H9 (cell line): Measurements from ENCODE around the gene KCNH2. TPM values are rescaled to one million over a fixed set of nuclear protein-coding genes. Genes with fewer than 3 reads are reported as not detected.

Experiments
- DNase-seq: peaks from one replicate; pipeline ENCODE4 v3.0.0-alpha.2; 2017
- H2AFZ ChIP-seq: one replicate; pipeline ENCODE4 v1.6.1; 2013; ENCODE audit warnings: mild to moderate bottlenecking, low read length, control low read depth, moderate library complexity
- H2AK5ac ChIP-seq: 2 replicates; pipeline ENCODE4 v1.6.1; 2013; ENCODE audit warnings: low read length, control low read depth, mixed read lengths; ENCODE audit not compliant: insufficient read length
- H2BK120ac ChIP-seq: one replicate; pipeline ENCODE4 v1.6.1; 2013; ENCODE audit warnings: low read depth, mild to moderate bottlenecking, low read length, control low read depth, inconsistent platforms; ENCODE audit not compliant: poor library complexity, severe bottlenecking
- H2BK12ac ChIP-seq: 2 replicates; pipeline ENCODE4 v1.6.1; 2013; ENCODE audit warnings: low read length, control low read depth, mixed read lengths, low read depth; ENCODE audit not compliant: insufficient read length
- H2BK15ac ChIP-seq: 2 replicates; pipeline ENCODE4 v1.6.1; 2013; ENCODE audit warnings: low read depth, low read length, control low read depth
- H2BK20ac ChIP-seq: one replicate; pipeline ENCODE4 v1.6.1; 2013; ENCODE audit warnings: low read depth, mild to moderate bottlenecking, low read length, control low read depth, inconsistent platforms; ENCODE audit not compliant: poor library complexity, severe bottlenecking
- H2BK5ac ChIP-seq: 2 replicates; pipeline ENCODE4 v1.6.1; 2013; ENCODE audit warnings: low read length, control low read depth, mixed read lengths; ENCODE audit not compliant: insufficient read length
- H3K14ac ChIP-seq: 2 replicates; pipeline ENCODE4 v1.6.1; 2013; ENCODE audit warnings: low read length, control low read depth; ENCODE audit not compliant: insufficient read depth
- H3K18ac ChIP-seq: 2 replicates; pipeline ENCODE4 v1.6.1; 2013; ENCODE audit warnings: low read depth, mild to moderate bottlenecking, mixed read lengths, low read length, control low read depth; ENCODE audit not compliant: insufficient read length
- H3K23ac ChIP-seq: 2 replicates; pipeline ENCODE4 v1.6.1; 2013; ENCODE audit warnings: low read length, control low read depth, mixed read lengths, low read depth; ENCODE audit not compliant: insufficient read length
- H3K23me2 ChIP-seq: 2 replicates; pipeline ENCODE4 v1.6.1; 2013; ENCODE audit warnings: low read depth, mild to moderate bottlenecking, mixed read lengths, low read length, control low read depth; ENCODE audit not compliant: insufficient read length, poor library complexity, severe bottlenecking
- H3K27ac ChIP-seq: 2 replicates; pipeline ENCODE4 v1.5.1; 2013; ENCODE audit warnings: low read length, control low read depth, mixed read lengths, low read depth; ENCODE audit not compliant: insufficient read length
- H3K27me3 ChIP-seq: 2 replicates; pipeline ENCODE4 v1.6.1; 2013; ENCODE audit warnings: low read length, control low read depth, inconsistent platforms; ENCODE audit not compliant: insufficient read depth
- H3K4ac ChIP-seq: 2 replicates; pipeline ENCODE4 v1.6.1; 2013; ENCODE audit warnings: low read depth, mild to moderate bottlenecking, control low read depth, inconsistent platforms, low read length, moderate library complexity
- H3K4me1 ChIP-seq: 2 replicates; pipeline ENCODE4 v1.6.1; 2013; ENCODE audit warnings: low read length, control low read depth, inconsistent platforms; ENCODE audit not compliant: insufficient read depth
- H3K4me2 ChIP-seq: 2 replicates; pipeline ENCODE4 v1.6.1; 2013; ENCODE audit warnings: low read length, control low read depth, mixed read lengths; ENCODE audit not compliant: insufficient read length, insufficient read depth
- H3K56ac ChIP-seq: 2 replicates; pipeline ENCODE4 v1.6.1; 2013; ENCODE audit warnings: low read depth, mild to moderate bottlenecking, mixed read lengths, low read length, control low read depth; ENCODE audit not compliant: insufficient read length
- H3K79me1 ChIP-seq: 2 replicates; pipeline ENCODE4 v1.6.1; 2013; ENCODE audit warnings: low read depth, mild to moderate bottlenecking, moderate library complexity, low read length, control low read depth, inconsistent platforms; ENCODE audit not compliant: insufficient read depth, poor library complexity, severe bottlenecking
- H3K79me2 ChIP-seq: 2 replicates; pipeline ENCODE4 v1.6.1; 2013; ENCODE audit warnings: low read length, control low read depth, inconsistent platforms; ENCODE audit not compliant: insufficient read depth
- H3K9ac ChIP-seq: 2 replicates; pipeline ENCODE4 v1.6.1; 2013; ENCODE audit warnings: low read length, control low read depth, mixed read lengths; ENCODE audit not compliant: insufficient read length; ENCODE audit errors: extremely low read depth
- H3K9me3 ChIP-seq: one replicate; pipeline ENCODE4 v1.6.1; 2013; ENCODE audit warnings: low read depth, low read length, inconsistent platforms; ENCODE audit not compliant: control insufficient read depth
- H3T11ph ChIP-seq: one replicate; pipeline ENCODE4 v1.6.1; 2013; ENCODE audit warnings: mild to moderate bottlenecking, low read length, control low read depth, inconsistent platforms
- H4K20me1 ChIP-seq: one replicate; pipeline ENCODE4 v1.6.1; 2013; ENCODE audit not compliant: control insufficient read depth, insufficient read length, insufficient read depth
- H4K5ac ChIP-seq: 2 replicates; pipeline ENCODE4 v1.6.1; 2013; ENCODE audit warnings: low read depth, mild to moderate bottlenecking, mixed read lengths, low read length, control low read depth; ENCODE audit not compliant: insufficient read length
- H4K8ac ChIP-seq: replicated peaks from 2 replicates; pipeline ENCODE4 v1.6.1; 2013; ENCODE audit warnings: low read length, control low read depth, mixed read lengths, low read depth; ENCODE audit not compliant: insufficient read length
- H4K91ac ChIP-seq: 2 replicates; pipeline ENCODE4 v1.6.1; 2013; ENCODE audit warnings: low read depth, mild to moderate bottlenecking, moderate library complexity, mixed read lengths, low read length, control low read depth; ENCODE audit not compliant: insufficient read length
- H3K27ac Mint-ChIP-seq, 3 experiments: 2 replicates in 2 of 3; 3 replicates in 1 of 3; pipeline ENCODE4 v1.8.0; 2020 to 2021; ENCODE audit warnings: mixed read lengths in 3 of 3, mild to moderate bottlenecking in 1 of 3, moderate library complexity in 1 of 3
- H3K27me3 Mint-ChIP-seq: 2 replicates; pipeline ENCODE4 v1.8.0; 2021; ENCODE audit warnings: low read depth, mild to moderate bottlenecking, moderate library complexity, mixed read lengths
- H3K36me3 Mint-ChIP-seq, 3 experiments: 2 replicates in 2 of 3; 3 replicates in 1 of 3; pipeline ENCODE4 v1.8.0; 2020 to 2021; ENCODE audit warnings: low read depth in 3 of 3, mixed read lengths in 3 of 3; ENCODE audit not compliant: insufficient read depth in 1 of 3
- H3K4me1 Mint-ChIP-seq, 2 experiments: 2 replicates each; pipeline ENCODE4 v1.8.0; 2020; ENCODE audit warnings: mixed read lengths in 2 of 2
- H3K4me3 Mint-ChIP-seq, 2 experiments: 2 replicates in 1 of 2; 3 replicates in 1 of 2; pipeline ENCODE4 v1.8.0; 2020 to 2021; ENCODE audit warnings: mild to moderate bottlenecking in 2 of 2, mixed read lengths in 2 of 2, moderate library complexity in 1 of 2
- H3K9me3 Mint-ChIP-seq, 2 experiments: 2 replicates in 1 of 2; 3 replicates in 1 of 2; pipeline ENCODE4 v1.8.0; 2020; ENCODE audit warnings: mild to moderate bottlenecking in 2 of 2, mixed read lengths in 2 of 2, moderate library complexity in 1 of 2
- WGBS: extraction: QIAGEN DNeasy Blood & Tissue Kit; methylation state at CpG from one replicate; pipeline ENCODE4 v1.1.7; 2013; ENCODE audit warnings: missing lambda C conversion rate, low lambda C conversion rate, mixed read lengths; ENCODE audit not compliant: insufficient read length; ENCODE audit errors: extremely low coverage; 5-methylcytosine and 5-hydroxymethylcytosine counted together
- total RNA-seq: library from RNA; stranded (reverse); gene quantifications from 2 replicates; pipeline ENCODE4 v1.2.1, GENCODE V29; 2021
- TF ChIP-seq, protein P1 (sequence below): fragments of 200-600 bp; sonication (generic); conservative IDR thresholded peaks from 3 replicates; pipeline ENCODE4 v1.8.0; 2021; ENCODE audit warnings: antibody characterized with exemption, mild to moderate bottlenecking

Gene KCNH2
- total RNA-seq, 1 experiment from 2014 or later = 4.5 TPM

DNA sequence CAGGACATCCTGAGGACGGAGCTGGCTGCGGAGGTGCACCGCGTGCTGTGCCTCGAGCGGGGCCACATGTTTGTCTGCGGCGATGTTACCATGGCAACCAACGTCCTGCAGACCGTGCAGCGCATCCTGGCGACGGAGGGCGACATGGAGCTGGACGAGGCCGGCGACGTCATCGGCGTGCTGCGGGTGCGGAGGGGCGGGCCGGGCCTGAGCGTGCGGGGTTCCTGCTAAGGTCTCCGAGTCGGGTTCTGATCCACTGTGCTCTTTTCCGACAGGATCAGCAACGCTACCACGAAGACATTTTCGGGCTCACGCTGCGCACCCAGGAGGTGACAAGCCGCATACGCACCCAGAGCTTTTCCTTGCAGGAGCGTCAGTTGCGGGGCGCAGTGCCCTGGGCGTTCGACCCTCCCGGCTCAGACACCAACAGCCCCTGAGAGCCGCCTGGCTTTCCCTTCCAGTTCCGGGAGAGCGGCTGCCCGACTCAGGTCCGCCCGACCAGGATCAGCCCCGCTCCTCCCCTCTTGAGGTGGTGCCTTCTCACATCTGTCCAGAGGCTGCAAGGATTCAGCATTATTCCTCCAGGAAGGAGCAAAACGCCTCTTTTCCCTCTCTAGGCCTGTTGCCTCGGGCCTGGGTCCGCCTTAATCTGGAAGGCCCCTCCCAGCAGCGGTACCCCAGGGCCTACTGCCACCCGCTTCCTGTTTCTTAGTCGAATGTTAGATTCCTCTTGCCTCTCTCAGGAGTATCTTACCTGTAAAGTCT, 35.8 kb upstream of the KCNH2 start:
- Histone ChIP-seq H2BK120ac (no peak overlapping the region), H4K5ac (no peak overlapping the region), H3K79me2 (no peaks in the 10 kb centered on the region), H2BK5ac (no peak overlapping the region), H4K91ac (no peak overlapping the region), H3K4me2 (peak overlapping the region; percentile 59), H3K23ac (no peak overlapping the region), H3K4me1 (peaks cover 4% of the 10 kb centered on the region; the same call in 1 of the 2 replicates), H2BK20ac (no peak overlapping the region), H4K8ac (no peak overlapping the region), H3T11ph (no peak overlapping the region), H3K23me2 (peaks cover 7% of the 10 kb centered on the region), H3K27ac (no peak overlapping the region), H4K20me1 (no peaks in the 10 kb centered on the region), H3K56ac (no peak overlapping the region), H2AFZ (no peak overlapping the region), H2AK5ac (no peak overlapping the region), H3K79me1 (no peaks in the 10 kb centered on the region), H2BK12ac (no peak overlapping the region), H3K9ac (no peak overlapping the region), H3K18ac (peak overlapping the region; percentile 84), H3K27me3 (no peaks in the 10 kb centered on the region; the same call in 1 of the 2 replicates), H3K14ac (peak overlapping the region; percentile 80), H3K4ac (no peak overlapping the region), H3K9me3 (no peaks in the 10 kb centered on the region), H2BK15ac (no peak overlapping the region)
- peak; percentile 97 for DNase-seq
- Mint-ChIP-seq H3K4me1 (peaks cover 29 to 52% of the 10 kb centered on the region in 2 experiments), H3K27ac (peak overlapping the region in 1 of 3 experiments; percentile 18; a peak in 1 of 7 replicates), H3K36me3 (peaks cover 2 to 6% (median 6%) of the 10 kb centered on the region in 3 experiments; a peak in 6 of 7 replicates), H3K9me3 (peaks cover 0 to 3% of the 10 kb centered on the region in 2 experiments; a peak in 2 of 5 replicates), H3K27me3 (peaks cover 63% of the 10 kb centered on the region), H3K4me3 (peak overlapping the region; percentile 63 to 76)
- TF ChIP-seq, protein P1, sequence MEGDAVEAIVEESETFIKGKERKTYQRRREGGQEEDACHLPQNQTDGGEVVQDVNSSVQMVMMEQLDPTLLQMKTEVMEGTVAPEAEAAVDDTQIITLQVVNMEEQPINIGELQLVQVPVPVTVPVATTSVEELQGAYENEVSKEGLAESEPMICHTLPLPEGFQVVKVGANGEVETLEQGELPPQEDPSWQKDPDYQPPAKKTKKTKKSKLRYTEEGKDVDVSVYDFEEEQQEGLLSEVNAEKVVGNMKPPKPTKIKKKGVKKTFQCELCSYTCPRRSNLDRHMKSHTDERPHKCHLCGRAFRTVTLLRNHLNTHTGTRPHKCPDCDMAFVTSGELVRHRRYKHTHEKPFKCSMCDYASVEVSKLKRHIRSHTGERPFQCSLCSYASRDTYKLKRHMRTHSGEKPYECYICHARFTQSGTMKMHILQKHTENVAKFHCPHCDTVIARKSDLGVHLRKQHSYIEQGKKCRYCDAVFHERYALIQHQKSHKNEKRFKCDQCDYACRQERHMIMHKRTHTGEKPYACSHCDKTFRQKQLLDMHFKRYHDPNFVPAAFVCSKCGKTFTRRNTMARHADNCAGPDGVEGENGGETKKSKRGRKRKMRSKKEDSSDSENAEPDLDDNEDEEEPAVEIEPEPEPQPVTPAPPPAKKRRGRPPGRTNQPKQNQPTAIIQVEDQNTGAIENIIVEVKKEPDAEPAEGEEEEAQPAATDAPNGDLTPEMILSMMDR = no peak
- WGBS = no CpG with 5 or more reads among the region's 55 CpGs
